HG03095 (cell line): ENCODE data around the gene CCDC136.

Experiments
- ATAC-seq: cut with Tn5 transposase; IDR thresholded peaks from one replicate; pipeline ENCODE4 v1.9.1; 2021; ENCODE audit warnings: moderate library complexity; ENCODE audit not compliant: unreplicated experiment

CCDC136 gene

GRCh38 chr7:128831178-128831993 lies 39.6 kb downstream of the CCDC136 start:
- no peak for ATAC-seq

- ATAC-seq: no peak
These were observed 40.5 kb downstream of the CCDC136 start for GRCh38 chr7:128831994-128832879.

GRCh38 chr7:128832880-128833147 lies 41.0 kb downstream of the CCDC136 start:
- ATAC-seq: no peak

GRCh38 chr7:128833148-128833945 lies 41.6 kb downstream of the CCDC136 start:
- no peak for ATAC-seq

GRCh38 chr7:128833946-128834325 lies 42.2 kb downstream of the CCDC136 start:
- ATAC-seq: no peak

GRCh38 chr7:128835231-128835751 lies 43.5 kb downstream of the CCDC136 start:
- ATAC-seq: no peak

GRCh38 chr7:128835790-128836641 lies 44.2 kb downstream of the CCDC136 start:
- ATAC-seq: no peak

GRCh38 chr7:128836729-128837348 lies 45.1 kb downstream of the CCDC136 start:
- no peak for ATAC-seq

- ATAC-seq: no peak
These were observed 45.8 kb downstream of the CCDC136 start for GRCh38 chr7:128837521-128837921.

GRCh38 chr7:128838109-128838779 lies 46.5 kb downstream of the CCDC136 start:
- no peak for ATAC-seq

- ATAC-seq: no peak
These were observed 47.4 kb downstream of the CCDC136 start for GRCh38 chr7:128838981-128839731.

GRCh38 chr7:128839751-128840177 lies 48.0 kb downstream of the CCDC136 start:
- no peak for ATAC-seq

- ATAC-seq: no peak
These were observed 48.8 kb downstream of the CCDC136 start for GRCh38 chr7:128840326-128841170.

GRCh38 chr7:128841171-128841690 lies 49.5 kb downstream of the CCDC136 start:
- no peak for ATAC-seq

GRCh38 chr7:128841921-128842673 lies 50.3 kb downstream of the CCDC136 start:
- no peak for ATAC-seq
